IgD-negative memory B cell (primary cell): Measurements from ENCODE around the gene KIAA1217. TPM values are rescaled to one million over a fixed set of nuclear protein-coding genes. Genes with fewer than 3 reads are reported as not detected.

Experiments
- H3K27ac Mint-ChIP-seq, 3 donors: one replicate each; pipeline ENCODE4 v1.8.0; 2020 to 2022; ENCODE audit warnings: mild to moderate bottlenecking in 3 of 3, mixed read lengths in 3 of 3, moderate library complexity in 1 of 3
- H3K27me3 Mint-ChIP-seq: one replicate; pipeline ENCODE4 v1.8.0; 2021; ENCODE audit warnings: mixed read lengths
- H3K36me3 Mint-ChIP-seq: one replicate; pipeline ENCODE4 v1.8.0; 2020; ENCODE audit warnings: mild to moderate bottlenecking, mixed read lengths
- H3K4me1 Mint-ChIP-seq, 3 donors: one replicate each; pipeline ENCODE4 v1.8.0; 2020 to 2022; ENCODE audit warnings: mixed read lengths in 3 of 3, mild to moderate bottlenecking in 1 of 3
- H3K4me3 Mint-ChIP-seq, 4 donors: one replicate each; pipeline ENCODE4 v1.8.0; 2020 to 2022; ENCODE audit warnings: mild to moderate bottlenecking in 4 of 4, mixed read lengths in 4 of 4, moderate library complexity in 3 of 4
- H3K9me3 Mint-ChIP-seq, 3 donors: one replicate each; pipeline ENCODE4 v1.8.0; 2020 to 2021; ENCODE audit warnings: mixed read lengths in 3 of 3, mild to moderate bottlenecking in 1 of 3
- polyA plus RNA-seq: library from polyadenylated mRNA; unstranded; fragments of 300-500 nt; fragmentation: Illumina TruSeq; gene quantifications from one replicate; pipeline ENCODE4 v1.2.3, GENCODE V29; 2021

Gene KIAA1217
- polyA plus RNA-seq, 1 donor from 2014 or later: not detected

GRCh38 chr10:24360282-24361127 is 151.6 kb downstream of the KIAA1217 start:
- peaks cover 2% of the 10 kb centered on the region for H3K27me3 Mint-ChIP-seq
- H3K9me3 Mint-ChIP-seq: no peaks in the 10 kb centered on the region
- no peak overlapping the region for H3K27ac Mint-ChIP-seq
- peaks cover 0 to 2% (median 0%) of the 10 kb centered on the region in 3 donors for H3K4me1 Mint-ChIP-seq
- no peaks in the 10 kb centered on the region for H3K36me3 Mint-ChIP-seq
- H3K4me3 Mint-ChIP-seq: no peak overlapping the region

GRCh38 chr10:24363070-24363469 is 154.1 kb downstream of the KIAA1217 start:
- peaks cover 2% of the 10 kb centered on the region for H3K27me3 Mint-ChIP-seq
- no peaks in the 10 kb centered on the region for H3K36me3 Mint-ChIP-seq
- no peak overlapping the region for H3K27ac Mint-ChIP-seq
- no peak overlapping the region for H3K4me3 Mint-ChIP-seq
- peaks cover 0 to 2% (median 0%) of the 10 kb centered on the region in 3 donors for H3K4me1 Mint-ChIP-seq
- no peaks in the 10 kb centered on the region for H3K9me3 Mint-ChIP-seq

GRCh38 chr10:24367688-24368087 is 158.8 kb downstream of the KIAA1217 start:
- Mint-ChIP-seq H3K4me3 (no peak overlapping the region), H3K4me1 (peaks cover 0 to 2% (median 0%) of the 10 kb centered on the region in 3 donors), H3K27me3 (peaks cover 2% of the 10 kb centered on the region), H3K9me3 (peaks cover 0 to 8% (median 0%) of the 10 kb centered on the region in 3 donors), H3K36me3 (no peaks in the 10 kb centered on the region), H3K27ac (no peak overlapping the region)

- H3K4me3 Mint-ChIP-seq: no peak overlapping the region
- no peak overlapping the region for H3K27ac Mint-ChIP-seq
- H3K36me3 Mint-ChIP-seq: no peaks in the 10 kb centered on the region
- no peaks in the 10 kb centered on the region for H3K4me1 Mint-ChIP-seq
- peaks cover 1 to 11% (median 2%) of the 10 kb centered on the region in 3 donors for H3K9me3 Mint-ChIP-seq
- H3K27me3 Mint-ChIP-seq: no peaks in the 10 kb centered on the region
Measured at GRCh38 chr10:24370877-24371276, 161.9 kb downstream of the KIAA1217 start.

GRCh38 chr10:24371396-24371795 is 162.5 kb downstream of the KIAA1217 start:
- no peak overlapping the region for H3K27ac Mint-ChIP-seq

GRCh38 chr10:24374134-24374915 is 165.4 kb downstream of the KIAA1217 start:
- H3K4me1 Mint-ChIP-seq: no peaks in the 10 kb centered on the region
- no peak overlapping the region for H3K4me3 Mint-ChIP-seq
- H3K27ac Mint-ChIP-seq: no peak overlapping the region
- H3K36me3 Mint-ChIP-seq: no peaks in the 10 kb centered on the region
- peaks cover 1 to 17% (median 5%) of the 10 kb centered on the region in 3 donors for H3K9me3 Mint-ChIP-seq
- no peaks in the 10 kb centered on the region for H3K27me3 Mint-ChIP-seq

More at GRCh38 chr10:24371396-24371795, 162.5 kb downstream of the KIAA1217 start:
- peaks cover 1 to 12% (median 2%) of the 10 kb centered on the region in 3 donors for H3K9me3 Mint-ChIP-seq
- no peaks in the 10 kb centered on the region for H3K4me1 Mint-ChIP-seq
- no peaks in the 10 kb centered on the region for H3K36me3 Mint-ChIP-seq
- H3K27me3 Mint-ChIP-seq: no peaks in the 10 kb centered on the region
- no peak overlapping the region for H3K4me3 Mint-ChIP-seq

GRCh38 chr10:24375510-24375909 is 166.6 kb downstream of the KIAA1217 start:
- H3K36me3 Mint-ChIP-seq: no peaks in the 10 kb centered on the region
- H3K4me3 Mint-ChIP-seq: no peak overlapping the region
- H3K27ac Mint-ChIP-seq: no peak overlapping the region
- no peaks in the 10 kb centered on the region for H3K27me3 Mint-ChIP-seq
- H3K4me1 Mint-ChIP-seq: no peaks in the 10 kb centered on the region
- H3K9me3 Mint-ChIP-seq: peaks cover 1 to 17% (median 5%) of the 10 kb centered on the region in 3 donors

- peaks cover 1 to 16% (median 5%) of the 10 kb centered on the region in 3 donors for H3K9me3 Mint-ChIP-seq
- no peak overlapping the region for H3K4me3 Mint-ChIP-seq
- no peaks in the 10 kb centered on the region for H3K36me3 Mint-ChIP-seq
- H3K27ac Mint-ChIP-seq: no peak overlapping the region
- no peaks in the 10 kb centered on the region for H3K4me1 Mint-ChIP-seq
- H3K27me3 Mint-ChIP-seq: peaks cover 1% of the 10 kb centered on the region
Measured at GRCh38 chr10:24376731-24377130, 167.8 kb downstream of the KIAA1217 start.

GRCh38 chr10:24378126-24378920 is 169.4 kb downstream of the KIAA1217 start:
- Mint-ChIP-seq H3K4me3 (peak overlapping the region in 1 of 4 donors; percentile 47), H3K27me3 (peaks cover 3% of the 10 kb centered on the region), H3K9me3 (peaks cover 0 to 9% (median 3%) of the 10 kb centered on the region in 3 donors), H3K4me1 (no peaks in the 10 kb centered on the region), H3K27ac (no peak overlapping the region), H3K36me3 (no peaks in the 10 kb centered on the region)

- peaks cover 0 to 5% (median 3%) of the 10 kb centered on the region in 3 donors for H3K9me3 Mint-ChIP-seq
- no peaks in the 10 kb centered on the region for H3K36me3 Mint-ChIP-seq
- no peak overlapping the region for H3K4me3 Mint-ChIP-seq
- H3K27ac Mint-ChIP-seq: no peak overlapping the region
- peaks cover 4% of the 10 kb centered on the region for H3K27me3 Mint-ChIP-seq
- H3K4me1 Mint-ChIP-seq: no peaks in the 10 kb centered on the region
Measured at GRCh38 chr10:24381235-24382010, 172.5 kb downstream of the KIAA1217 start.

- Mint-ChIP-seq H3K9me3 (peaks cover 0 to 3% (median 0%) of the 10 kb centered on the region in 3 donors), H3K36me3 (no peaks in the 10 kb centered on the region), H3K27ac (peak overlapping the region in 1 of 3 donors; percentile 44), H3K27me3 (peaks cover 4% of the 10 kb centered on the region), H3K4me3 (no peak overlapping the region), H3K4me1 (no peaks in the 10 kb centered on the region)
Measured at GRCh38 chr10:24382045-24382444, 173.1 kb downstream of the KIAA1217 start.

- H3K27ac Mint-ChIP-seq: peak overlapping the region in 1 of 3 donors; percentile 44
- H3K36me3 Mint-ChIP-seq: no peaks in the 10 kb centered on the region
- no peaks in the 10 kb centered on the region for H3K4me1 Mint-ChIP-seq
- H3K4me3 Mint-ChIP-seq: no peak overlapping the region
- peaks cover 4% of the 10 kb centered on the region for H3K27me3 Mint-ChIP-seq
- H3K9me3 Mint-ChIP-seq: peaks cover 0 to 3% (median 0%) of the 10 kb centered on the region in 3 donors
Measured at GRCh38 chr10:24382596-24382978, 173.6 kb downstream of the KIAA1217 start.

GRCh38 chr10:24382979-24383663 is 174.2 kb downstream of the KIAA1217 start:
- Mint-ChIP-seq H3K4me1 (no peaks in the 10 kb centered on the region), H3K9me3 (peaks cover 0 to 2% (median 0%) of the 10 kb centered on the region in 3 donors), H3K4me3 (no peak overlapping the region), H3K27me3 (peaks cover 4% of the 10 kb centered on the region), H3K36me3 (no peaks in the 10 kb centered on the region), H3K27ac (no peak overlapping the region)
